ENCODE results near the gene ESYT2. TPM values are rescaled to one million over a fixed set of nuclear protein-coding genes. Genes with fewer than 3 reads are reported as not detected.

Gene ESYT2
- total and polyA plus RNA-seq, 9 of the 15 experiments (the other 6 are each of a cell fraction or from before 2014, with no cell fraction given): 5.8 to 86.9 (median 64.7) TPM

- CTCF ChIA-PET (ENCODE audit: low intra/inter-chr PET ratio): no interaction called here
- Histone ChIP-seq H4K20me1 (replicated peaks; ENCODE audit: control insufficient read depth, insufficient read depth, low read length) (no peaks in the 10 kb centered on the region), H3K36me3 (ENCODE audit: control insufficient read depth, insufficient read depth, low read length) (peaks cover 56% of the 10 kb centered on the region), H3K27ac (ENCODE audit: extremely low read depth, low read depth, low read length) (no peak overlapping the region), H3K9me3 (replicated peaks; ENCODE audit: control insufficient read depth, insufficient read depth, low read depth, low read length) (no peaks in the 10 kb centered on the region), H3K27me3 (ENCODE audit: control insufficient read depth in 2 of 2, insufficient read depth in 2 of 2, low read length in 2 of 2) (no peaks in the 10 kb centered on the region), H3K9ac (ENCODE audit: insufficient read depth in 1 of 2, low read depth in 2 of 2, low read length in 2 of 2) (no peak overlapping the region), H3K4me3 (no peak overlapping the region), H3K79me2 (ENCODE audit: control insufficient read depth, insufficient read depth, low read length) (no peaks in the 10 kb centered on the region), H3K4me1 (replicated peaks in 1 of 2; ENCODE audit: control insufficient read depth in 2 of 2, insufficient read depth in 2 of 2, low read length in 2 of 2) (no peaks in the 10 kb centered on the region; a peak in 2 of 5 replicates), H2AFZ (ENCODE audit: low read depth, low read length) (no peak overlapping the region), H3K4me2 (ENCODE audit: insufficient read depth, low read length) (no peak overlapping the region), H3K9me1 (ENCODE audit: control insufficient read depth, insufficient read depth, low read length) (no peaks in the 10 kb centered on the region)
- no TSS peak for BruUV-seq (replicated peaks)
- WGBS (ENCODE audit: insufficient coverage, low coverage, missing lambda C conversion rate): 38% methylated on average over 3 of the region's 3 CpGs
- no peak for FAIRE-seq
- peak; percentile 39 for ATAC-seq
- POLR2A ChIA-PET: interaction anchor here (2.0 to 3.1 kb wide), 2 partner anchors 8 to 10 kb away, joined by 6 to 22 read pairs; no protein-coding TSS in a partner anchor
- peak in 1 of 4 experiments; percentile 41 for DNase-seq (ENCODE audit: extremely low read depth in 1 of 4, low spot score in 3 of 4)
- intact Hi-C loops (cut with micrococcal nuclease) (no loop called here), in situ Hi-C loops (cut with MboI) (no loop called here)
- TF ChIP-seq HNRNPH1 (optimal IDR thresholded peaks at IDR 0.05; ENCODE audit: low read depth, low read length) (no peak), FOXA1 (IDR thresholded peaks at IDR 0.05; ENCODE audit: borderline replicate concordance) (no peak), KAT7 (CRISPR knock-in tag; IDR thresholded peaks at IDR 0.05; ENCODE audit: borderline replicate concordance) (no peak), LARP7 (IDR thresholded peaks at IDR 0.05) (no peak), DIDO1 (tag; IDR thresholded peaks at IDR 0.05; ENCODE audit: low read depth) (no peak), MAFF (IDR thresholded peaks at IDR 0.05; ENCODE audit: low read length) (no peak), TAL1 (IDR thresholded peaks at IDR 0.05) (no peak), ELF2 (CRISPR knock-in tag; IDR thresholded peaks at IDR 0.05) (no peak), HMBOX1 (IDR thresholded peaks at IDR 0.05) (peak; percentile 99), COPS2 (conservative IDR thresholded peaks at IDR 0.05) (no peak), SOX6 (IDR thresholded peaks at IDR 0.05) (no peak), CLOCK (CRISPR knock-in tag; IDR thresholded peaks at IDR 0.05; ENCODE audit: borderline replicate concordance) (no peak), CBX3 (IDR thresholded peaks at IDR 0.05; ENCODE audit: borderline replicate concordance in 1 of 2, low read length in 2 of 2) (0 out of 3 replicates have a peak, but pooled peaks of 1 of the 2 experiments have one; percentile 6), ZFP91 (CRISPR knock-in tag; IDR thresholded peaks at IDR 0.05) (no peak), TCF3 (CRISPR knock-in tag; IDR thresholded peaks at IDR 0.05) (peak; percentile 28; the same call in 1 of the 2 replicates), SREBF2 (CRISPR knock-in tag; IDR thresholded peaks at IDR 0.05) (no peak)
Observed at GRCh38 chr7:158751751-158752150, 77.6 kb downstream of the ESYT2 start.

Data from K562 (cell line).